Fibroblast of skin of back (primary cell): ENCODE data around the gene CRTC1.
"Not testable (repeated sequence)": the region's sequence is repeated elsewhere in the genome, so short reads cannot be mapped to it uniquely, and the experiment has no call there.

Source experiments
- DNase-seq: peaks from one replicate; pipeline ENCODE4 v3.0.0-alpha.2; 2013

CRTC1 gene

GRCh38 chr19:18670312-18670711 is 13.2 kb upstream of the CRTC1 start:
- DNase-seq, result no peak

GRCh38 chr19:18671303-18672043 is 12.0 kb upstream of the CRTC1 start:
- no peak for DNase-seq

- DNase-seq, result no peak
Measured at GRCh38 chr19:18672044-18672451, 11.4 kb upstream of the CRTC1 start.

GRCh38 chr19:18672606-18673337 is 10.7 kb upstream of the CRTC1 start:
- no peak for DNase-seq

GRCh38 chr19:18674616-18675015 is 8.9 kb upstream of the CRTC1 start:
- no peak for DNase-seq

DNA sequence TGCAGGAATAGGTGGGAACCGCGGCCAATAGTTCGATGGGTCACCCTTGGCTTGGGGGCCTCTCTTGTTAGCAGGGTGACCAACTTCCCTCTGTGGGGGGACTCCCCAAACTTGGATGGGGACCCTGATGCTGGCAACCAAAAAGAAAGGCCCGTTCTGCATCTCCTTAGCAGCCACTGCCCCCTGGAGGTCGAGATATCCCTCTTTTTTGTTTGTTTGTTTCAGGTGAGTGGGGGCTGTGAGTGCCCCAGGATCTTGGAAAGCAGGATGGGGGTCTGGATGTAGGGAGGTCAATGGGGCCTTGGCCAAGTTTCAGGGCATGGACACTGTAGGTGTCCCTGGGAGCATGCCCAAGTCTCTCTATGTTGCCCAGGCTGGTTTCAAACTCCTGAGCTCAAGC is 7.7 kb upstream of the CRTC1 start:
- no peak for DNase-seq

DNA sequence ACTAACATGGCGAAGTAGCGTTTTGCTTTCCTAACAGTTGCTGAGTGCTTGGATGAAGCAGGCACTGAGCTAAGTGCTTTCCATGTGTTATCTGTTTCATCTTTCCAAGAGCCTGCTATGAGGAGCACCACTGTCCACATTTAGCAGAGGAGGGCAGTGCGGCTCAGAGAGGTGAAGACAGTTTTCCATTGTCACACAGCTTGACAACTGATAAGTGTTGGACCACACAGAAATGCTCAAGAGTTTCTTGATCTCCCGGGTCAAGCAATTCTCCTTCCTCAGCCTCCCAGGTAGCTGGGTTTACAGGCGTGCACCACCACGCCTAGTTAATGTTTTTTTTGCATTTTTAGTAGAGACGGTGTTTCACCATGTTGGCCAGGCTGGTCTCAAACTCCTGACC is 6.8 kb upstream of the CRTC1 start:
- DNase-seq, result no peak

DNA sequence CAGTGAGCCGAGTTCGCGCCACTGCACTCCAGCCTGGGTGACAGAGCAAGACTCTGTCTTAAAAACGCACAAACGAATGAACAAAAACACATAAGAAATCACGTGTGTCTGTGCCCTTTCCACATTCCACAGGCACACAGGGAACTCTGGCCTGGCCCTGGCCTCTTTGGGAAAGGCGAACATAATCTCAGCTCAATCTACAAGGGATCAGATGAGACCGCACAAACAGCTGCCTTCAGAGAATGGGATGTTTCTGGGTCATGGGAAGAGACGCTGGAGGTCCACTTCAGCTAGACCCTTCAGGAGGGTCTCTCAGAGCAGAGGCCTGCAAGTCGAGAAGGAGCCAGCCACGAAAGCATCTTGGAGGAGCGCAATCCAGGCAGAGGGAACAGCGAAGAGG is 6.3 kb upstream of the CRTC1 start:
- DNase-seq, result no peak

DNA sequence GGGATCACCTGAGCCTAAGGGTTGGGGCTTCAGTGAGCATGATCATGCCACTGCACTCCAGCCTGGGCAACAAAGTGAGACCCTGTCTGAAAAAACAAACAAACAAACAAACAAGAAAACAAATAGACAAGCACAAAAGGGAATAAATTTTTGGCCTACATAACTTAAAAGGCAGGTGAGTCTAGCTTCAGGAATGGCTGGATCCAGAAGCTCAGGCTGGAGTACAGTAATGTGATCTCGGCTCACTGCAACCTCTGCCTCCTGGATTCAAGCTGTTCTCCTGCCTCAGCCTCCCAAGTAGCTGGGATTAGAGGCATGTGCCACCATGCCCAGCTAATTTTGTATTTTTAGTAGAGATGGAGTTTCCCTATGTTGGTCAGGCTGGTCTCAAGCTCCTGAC is 3.3 kb upstream of the CRTC1 start:
- DNase-seq, result not testable (repeated sequence)

DNA sequence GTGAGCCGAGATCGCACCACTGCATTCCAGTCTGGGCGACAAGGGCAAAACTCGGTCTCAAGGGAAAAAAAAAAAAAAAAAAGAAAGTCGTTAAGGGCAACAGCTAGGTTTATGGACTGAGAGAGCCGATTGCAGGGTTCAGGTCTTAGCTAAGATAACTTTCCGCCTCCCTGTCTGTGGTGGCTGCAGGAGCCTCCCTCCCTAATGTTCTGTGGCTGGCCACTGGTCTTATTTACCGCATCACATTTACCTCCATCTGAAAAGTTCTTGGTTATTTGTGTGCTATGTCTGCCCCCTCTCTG is 722 bp upstream of the CRTC1 start:
- no peak for DNase-seq

DNA sequence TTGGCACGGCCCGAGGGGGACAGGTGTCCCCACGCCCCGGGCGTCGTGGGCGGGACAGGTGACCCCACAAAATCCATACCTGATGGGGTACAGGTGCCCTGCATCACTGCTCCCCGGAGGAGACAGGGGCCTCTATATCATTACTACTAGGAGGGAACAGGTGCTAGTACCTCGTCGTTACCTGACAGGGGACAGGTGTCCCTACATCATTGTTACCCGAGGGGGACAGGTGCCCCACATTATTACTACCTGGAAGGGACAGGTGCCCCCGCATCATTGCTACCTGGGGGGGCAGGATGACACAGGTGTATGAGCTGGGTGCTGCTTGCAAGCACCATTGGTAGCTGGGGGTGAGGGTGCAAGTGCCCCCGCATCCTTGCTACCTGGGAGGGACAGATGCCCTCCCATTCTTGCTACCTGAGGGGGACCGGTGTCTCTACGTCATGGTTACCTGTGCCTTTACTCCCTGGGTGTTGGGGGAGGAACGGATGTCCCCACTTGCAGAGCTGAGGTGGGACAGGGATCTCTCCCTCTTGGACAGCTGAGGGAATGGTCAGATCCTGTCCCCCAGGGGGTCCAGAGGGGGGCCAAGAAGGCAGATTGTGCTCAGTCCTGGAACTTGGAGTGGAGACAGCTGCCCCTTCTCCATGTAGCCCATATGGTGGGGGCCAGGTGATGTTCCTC is 620 bp downstream of the CRTC1 start:
- no peak for DNase-seq

DNA sequence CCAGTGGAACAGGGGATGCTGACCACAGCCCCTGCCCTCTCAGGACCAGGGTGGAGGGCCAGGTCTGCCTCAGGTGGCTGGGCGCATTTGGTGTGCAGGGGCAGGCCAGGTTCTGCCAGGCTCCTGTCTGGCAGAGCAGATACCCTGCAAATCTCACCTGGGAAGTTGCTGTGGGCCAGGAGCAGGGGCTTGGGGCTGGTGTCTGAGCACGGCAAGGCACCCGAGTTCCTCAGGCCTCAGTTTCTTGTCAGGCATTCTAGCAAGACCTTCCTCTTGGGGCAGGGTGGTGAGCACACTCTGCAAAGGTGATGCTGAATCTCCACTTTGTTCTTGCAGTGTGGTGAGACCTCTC is 1.1 kb downstream of the CRTC1 start:
- DNase-seq, result no peak

DNA sequence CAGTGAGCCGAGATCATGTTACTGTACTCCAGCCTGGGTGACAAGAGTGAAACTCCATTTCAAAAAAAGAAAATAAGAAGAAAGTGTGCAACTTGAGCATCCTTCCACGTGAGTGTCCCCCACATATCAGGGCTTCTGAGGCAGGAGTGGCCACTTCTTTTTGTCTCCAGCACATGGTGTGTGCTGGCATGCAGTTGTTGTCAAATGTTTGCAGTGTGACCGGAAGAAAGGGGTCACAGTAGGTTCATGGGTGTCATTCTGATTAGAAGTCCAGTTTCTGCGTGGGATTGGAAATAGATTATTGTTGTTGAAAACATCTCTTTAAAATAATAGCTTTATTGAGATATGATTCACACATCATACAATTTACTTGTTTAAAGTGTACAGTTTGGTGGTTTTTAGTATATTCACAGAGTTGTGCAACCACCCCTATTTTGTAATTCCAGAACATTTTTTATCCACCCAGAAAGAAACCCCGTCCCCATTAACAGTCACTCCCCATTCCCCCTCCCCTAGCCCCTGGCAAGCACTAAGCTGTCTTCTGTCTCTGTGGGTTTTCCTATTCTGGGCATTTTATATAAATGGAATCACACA is 2.2 kb downstream of the CRTC1 start:
- no peak for DNase-seq

GRCh38 chr19:18687740-18688465 is 4.4 kb downstream of the CRTC1 start:
- DNase-seq, result no peak

GRCh38 chr19:18696023-18696422 is 12.5 kb downstream of the CRTC1 start:
- no peak for DNase-seq

- no peak for DNase-seq
Measured at GRCh38 chr19:18697680-18698079, 14.2 kb downstream of the CRTC1 start.

DNA sequence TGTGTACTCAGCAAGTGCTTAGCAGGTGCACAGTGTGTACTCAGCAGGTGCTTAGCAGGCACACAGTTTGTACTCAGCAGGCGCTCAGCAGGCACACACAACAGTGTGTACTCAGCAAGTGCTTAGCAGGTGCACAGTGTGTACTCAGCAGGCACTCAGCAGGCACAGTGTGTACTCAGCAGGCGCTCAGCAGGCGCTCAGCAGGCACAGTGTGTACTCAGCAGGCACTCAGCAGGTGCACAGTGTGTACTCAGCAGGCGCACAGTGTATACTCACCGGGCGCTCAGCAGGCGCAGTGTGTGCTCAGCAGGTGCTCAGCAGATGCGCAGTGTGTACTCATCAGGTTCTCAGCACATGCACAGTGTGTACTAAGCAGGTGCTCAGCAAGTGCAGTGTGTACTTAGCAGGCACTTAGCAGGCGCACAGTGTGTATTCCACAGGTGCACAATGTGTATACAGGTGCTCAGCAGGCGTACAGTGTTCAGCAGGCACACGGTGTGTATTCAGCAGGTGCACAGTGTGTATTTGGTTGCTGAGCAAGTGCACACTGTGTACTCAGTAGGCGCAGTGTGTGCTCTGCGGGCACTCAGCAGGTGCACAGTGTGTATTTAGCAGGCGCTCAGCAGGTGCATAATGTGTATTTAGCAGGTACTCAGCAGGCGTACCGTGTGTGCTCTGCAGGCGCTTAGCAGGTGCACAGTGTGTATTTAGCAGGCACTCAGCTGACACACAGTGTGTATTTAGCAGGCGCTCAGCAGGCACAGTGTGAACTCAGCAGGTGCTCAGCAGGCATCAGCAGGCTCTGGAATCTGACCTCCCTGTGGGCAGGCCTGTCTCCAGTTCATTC is 15.1 kb downstream of the CRTC1 start:
- no peak for DNase-seq

DNA sequence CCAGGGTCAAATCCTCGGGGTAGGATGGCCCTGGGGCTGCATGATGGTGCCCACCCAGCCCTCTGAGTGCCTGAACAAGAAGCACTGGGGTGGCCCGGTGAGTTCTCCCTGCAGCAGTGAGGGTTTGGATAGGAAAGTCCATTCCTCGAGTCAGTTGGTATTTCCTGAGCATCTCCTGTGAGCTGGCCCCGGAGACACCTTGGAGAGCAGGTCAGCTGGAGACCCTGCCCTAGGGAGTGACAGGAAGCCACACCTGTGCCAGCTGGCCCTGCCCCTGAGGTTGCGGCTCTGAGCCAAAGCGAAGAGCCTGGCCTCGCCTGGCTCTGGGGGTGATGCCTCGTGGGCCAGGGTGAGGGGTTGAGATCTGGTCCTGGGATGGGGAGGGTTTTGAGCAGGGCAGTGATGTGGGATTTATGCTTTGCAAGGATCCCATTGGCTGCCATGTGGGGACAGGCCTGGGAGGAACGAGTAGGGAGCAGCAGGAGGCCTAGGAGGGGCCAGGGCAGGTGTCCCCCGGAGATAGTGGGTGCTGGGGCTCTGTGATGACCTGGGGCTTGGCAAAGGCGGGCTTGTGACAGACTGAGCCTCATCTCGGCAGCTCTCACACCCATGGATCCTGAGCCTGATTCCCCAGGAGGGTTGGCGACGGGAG is 16.0 kb downstream of the CRTC1 start:
- DNase-seq, result no peak

GRCh38 chr19:18700501-18701249 is 17.2 kb downstream of the CRTC1 start:
- DNase-seq, result peak; percentile 54

DNA sequence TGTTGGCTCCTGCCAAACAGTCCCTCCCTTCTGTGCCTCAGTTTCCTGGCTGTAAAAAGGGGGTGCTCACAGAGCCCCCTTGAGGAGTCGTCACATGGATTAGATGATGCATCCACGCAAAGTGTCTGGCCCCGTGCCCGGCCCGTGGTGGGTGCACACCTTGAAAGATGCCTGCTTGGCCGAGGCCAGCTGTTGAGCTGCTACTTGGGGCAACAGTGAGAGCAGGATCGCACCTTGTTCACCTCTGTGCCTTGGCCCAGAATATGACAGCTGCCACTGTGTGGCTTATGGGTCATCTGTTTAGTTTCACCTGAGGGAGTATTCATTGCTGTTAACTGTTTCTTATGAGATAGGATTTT is 17.7 kb downstream of the CRTC1 start:
- DNase-seq, result no peak

GRCh38 chr19:18704054-18704453 is 20.6 kb downstream of the CRTC1 start:
- DNase-seq, result no peak
